22Rv1 (cell line): ENCODE data around the gene RNF32.

ENCODE experiments used
- ZFX ChIP-seq: fragments of 450-650 bp; IDR thresholded peaks from 2 replicates; pipeline ENCODE4 v1.6.1; 2017; ENCODE audit warnings: antibody characterized with exemption, borderline replicate concordance
- TF ChIP-seq, protein P1 (sequence below): fragments of 450-650 bp; IDR thresholded peaks from 2 replicates; pipeline ENCODE4 v1.5.1; 2017; ENCODE audit warnings: mild to moderate bottlenecking

DNA sequence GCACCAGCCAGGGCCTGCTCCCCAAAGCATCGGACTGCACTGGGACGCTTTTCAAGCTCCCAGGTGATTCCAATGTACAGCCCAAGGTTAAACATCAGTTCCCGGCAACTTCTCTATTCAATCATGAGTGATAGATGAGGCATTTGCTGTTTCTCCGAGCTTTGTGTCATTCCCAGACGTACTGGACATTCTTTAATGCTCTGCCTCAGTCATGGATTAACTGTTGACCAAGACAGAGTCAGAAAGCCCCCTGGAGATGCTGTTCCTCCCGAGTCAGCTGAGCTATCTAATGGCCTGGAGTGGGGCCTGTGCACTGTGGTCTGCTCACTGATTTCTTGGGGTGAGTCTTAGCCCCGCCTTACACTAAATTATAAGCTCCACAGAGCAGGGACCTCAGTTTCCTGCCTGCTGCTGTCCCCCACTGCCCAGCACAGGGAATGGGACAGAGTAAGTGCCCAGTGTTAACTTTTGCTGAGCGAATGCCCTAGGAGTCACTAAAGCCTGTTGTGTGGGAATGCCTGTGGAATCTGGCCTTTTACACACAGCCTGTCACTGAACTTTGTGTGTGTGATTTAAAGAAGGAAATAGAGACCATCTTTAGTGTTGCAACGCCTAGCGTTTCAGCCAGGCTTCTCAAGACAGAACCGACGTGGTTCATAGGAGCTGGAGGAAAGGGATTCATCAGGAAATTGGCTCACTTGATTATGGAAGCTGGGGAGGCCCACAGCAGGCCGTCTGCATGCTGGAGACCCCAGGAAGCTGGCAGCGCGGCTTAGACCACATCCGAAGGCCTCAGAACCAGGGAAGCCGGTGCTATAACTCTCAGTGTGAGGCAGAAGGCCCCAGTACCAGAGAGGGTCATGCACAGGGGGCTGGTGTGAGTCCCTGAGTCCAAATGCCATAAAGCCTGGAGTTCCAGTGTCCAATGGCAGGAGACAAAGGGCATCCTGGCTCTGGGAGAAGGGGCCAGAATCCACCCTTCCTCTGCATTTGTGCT, 29.3 kb upstream of the RNF32 start:
- TF ChIP-seq, protein P1, sequence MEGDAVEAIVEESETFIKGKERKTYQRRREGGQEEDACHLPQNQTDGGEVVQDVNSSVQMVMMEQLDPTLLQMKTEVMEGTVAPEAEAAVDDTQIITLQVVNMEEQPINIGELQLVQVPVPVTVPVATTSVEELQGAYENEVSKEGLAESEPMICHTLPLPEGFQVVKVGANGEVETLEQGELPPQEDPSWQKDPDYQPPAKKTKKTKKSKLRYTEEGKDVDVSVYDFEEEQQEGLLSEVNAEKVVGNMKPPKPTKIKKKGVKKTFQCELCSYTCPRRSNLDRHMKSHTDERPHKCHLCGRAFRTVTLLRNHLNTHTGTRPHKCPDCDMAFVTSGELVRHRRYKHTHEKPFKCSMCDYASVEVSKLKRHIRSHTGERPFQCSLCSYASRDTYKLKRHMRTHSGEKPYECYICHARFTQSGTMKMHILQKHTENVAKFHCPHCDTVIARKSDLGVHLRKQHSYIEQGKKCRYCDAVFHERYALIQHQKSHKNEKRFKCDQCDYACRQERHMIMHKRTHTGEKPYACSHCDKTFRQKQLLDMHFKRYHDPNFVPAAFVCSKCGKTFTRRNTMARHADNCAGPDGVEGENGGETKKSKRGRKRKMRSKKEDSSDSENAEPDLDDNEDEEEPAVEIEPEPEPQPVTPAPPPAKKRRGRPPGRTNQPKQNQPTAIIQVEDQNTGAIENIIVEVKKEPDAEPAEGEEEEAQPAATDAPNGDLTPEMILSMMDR: no peak
- no peak for TF ChIP-seq ZFX
